Measurements from ENCODE around the gene CLPTM1. TPM values are rescaled to one million over a fixed set of nuclear protein-coding genes. Genes with fewer than 3 reads are reported as not detected.

CLPTM1 gene
- total RNA-seq, 1 experiment from 2014 or later, result 44.9 TPM

DNA sequence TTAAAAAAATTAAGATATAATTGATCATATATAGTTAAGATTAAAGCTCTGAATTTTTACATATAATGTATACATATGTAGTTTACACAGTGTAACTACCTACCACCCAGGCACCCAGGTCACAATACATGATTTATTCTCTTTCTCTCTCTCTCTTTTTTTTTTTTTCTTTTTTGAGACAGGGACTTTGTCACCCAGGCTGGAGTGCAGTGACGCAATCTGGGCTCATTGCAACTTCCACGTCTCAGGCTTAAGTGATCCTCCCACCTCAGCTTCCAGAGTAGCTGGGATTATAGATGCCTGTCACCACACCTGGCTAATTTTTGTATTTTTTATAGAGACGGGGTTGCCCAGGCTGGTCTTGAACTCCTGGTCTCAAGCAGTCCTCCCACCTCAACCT lies 64.9 kb downstream of the CLPTM1 start:
- no peaks in the 10 kb centered on the region for H3K4me1 ChIP-seq (replicated peaks)
- no peaks in the 10 kb centered on the region for H3K9me3 ChIP-seq (replicated peaks)
- no peak for DNase-seq (ENCODE audit: low read depth in 1 of 2, low spot score in 2 of 2)
- H3K4me3 ChIP-seq, result no peak overlapping the region
- no peaks in the 10 kb centered on the region for H3K27me3 ChIP-seq (replicated peaks)
- H3K27ac ChIP-seq, result no peak overlapping the region
- H3K36me3 ChIP-seq, result peaks cover 36% of the 10 kb centered on the region

DNA sequence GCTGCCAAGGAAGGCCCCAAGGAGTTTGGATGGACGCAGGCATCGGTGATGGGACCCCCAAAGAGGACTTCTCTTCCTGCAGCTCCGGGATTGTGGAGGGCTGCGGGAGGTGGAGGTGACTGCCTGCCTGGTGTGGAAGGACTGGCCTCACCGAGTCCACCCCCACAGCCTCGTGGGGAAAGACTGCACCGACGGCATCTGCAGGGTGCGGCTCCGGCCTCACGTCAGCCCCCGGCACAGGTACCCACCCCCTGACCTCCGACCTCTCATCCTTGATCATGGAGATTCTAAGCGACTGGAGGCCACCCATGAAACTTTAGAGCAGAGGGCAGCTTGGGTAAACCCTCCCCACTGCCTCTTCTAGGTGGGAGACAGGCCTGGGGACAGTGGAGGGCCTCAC lies 66.8 kb downstream of the CLPTM1 start:
- Histone ChIP-seq H3K36me3 (peaks cover 33% of the 10 kb centered on the region), H3K27ac (no peak overlapping the region), H3K4me1 (replicated peaks) (no peaks in the 10 kb centered on the region), H3K27me3 (replicated peaks) (no peaks in the 10 kb centered on the region), H3K4me3 (no peak overlapping the region), H3K9me3 (replicated peaks) (no peaks in the 10 kb centered on the region)
- no peak for DNase-seq (ENCODE audit: low read depth in 1 of 2, low spot score in 2 of 2)

DNA sequence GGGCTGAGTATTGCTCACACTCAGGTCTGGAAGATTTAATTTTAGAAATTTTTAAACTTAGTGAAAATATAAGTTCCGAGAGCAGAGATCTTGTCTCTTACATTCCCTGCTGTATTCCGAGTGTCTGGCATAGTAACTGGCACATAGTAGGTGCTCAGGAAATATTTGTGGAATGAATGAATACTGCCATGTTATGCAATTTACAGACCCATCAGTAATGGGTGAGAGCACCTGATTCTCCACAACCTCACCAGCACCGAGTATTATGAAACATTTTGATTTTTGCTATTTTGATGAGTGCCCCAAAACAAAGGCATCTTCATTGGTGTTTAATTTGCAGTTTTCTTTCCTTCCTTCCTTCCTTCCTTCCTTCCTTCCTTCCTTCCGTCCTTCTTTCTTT lies 67.9 kb downstream of the CLPTM1 start:
- no peaks in the 10 kb centered on the region for H3K27me3 ChIP-seq (replicated peaks)
- H3K27ac ChIP-seq, result no peak overlapping the region
- no peak for DNase-seq (ENCODE audit: low read depth in 1 of 2, low spot score in 2 of 2)
- no peaks in the 10 kb centered on the region for H3K4me1 ChIP-seq (replicated peaks)
- no peak overlapping the region for H3K4me3 ChIP-seq
- no peaks in the 10 kb centered on the region for H3K9me3 ChIP-seq (replicated peaks)
- peaks cover 28% of the 10 kb centered on the region for H3K36me3 ChIP-seq

DNA sequence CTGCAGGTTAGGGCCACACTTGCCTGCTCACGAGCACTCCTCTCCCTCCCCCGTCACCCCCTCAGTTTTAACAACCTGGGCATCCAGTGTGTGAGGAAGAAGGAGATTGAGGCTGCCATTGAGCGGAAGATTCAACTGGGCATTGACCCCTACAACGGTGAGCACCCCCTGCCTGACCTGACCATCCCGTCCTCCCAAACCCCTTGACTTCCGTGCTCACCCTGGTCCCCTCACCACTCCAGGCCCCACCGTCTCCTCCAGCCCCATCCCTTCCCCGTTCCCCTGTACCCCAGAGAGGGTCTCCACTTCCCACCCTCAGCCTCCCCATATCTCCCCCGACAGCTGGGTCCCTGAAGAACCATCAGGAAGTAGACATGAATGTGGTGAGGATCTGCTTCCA lies 70.1 kb downstream of the CLPTM1 start:
- Histone ChIP-seq H3K9me3 (replicated peaks) (no peaks in the 10 kb centered on the region), H3K27ac (no peak overlapping the region), H3K27me3 (replicated peaks) (no peaks in the 10 kb centered on the region), H3K4me1 (replicated peaks) (no peaks in the 10 kb centered on the region), H3K4me3 (no peak overlapping the region), H3K36me3 (peaks cover 35% of the 10 kb centered on the region)
- no peak for DNase-seq (ENCODE audit: low read depth in 1 of 2, low spot score in 2 of 2)

DNA sequence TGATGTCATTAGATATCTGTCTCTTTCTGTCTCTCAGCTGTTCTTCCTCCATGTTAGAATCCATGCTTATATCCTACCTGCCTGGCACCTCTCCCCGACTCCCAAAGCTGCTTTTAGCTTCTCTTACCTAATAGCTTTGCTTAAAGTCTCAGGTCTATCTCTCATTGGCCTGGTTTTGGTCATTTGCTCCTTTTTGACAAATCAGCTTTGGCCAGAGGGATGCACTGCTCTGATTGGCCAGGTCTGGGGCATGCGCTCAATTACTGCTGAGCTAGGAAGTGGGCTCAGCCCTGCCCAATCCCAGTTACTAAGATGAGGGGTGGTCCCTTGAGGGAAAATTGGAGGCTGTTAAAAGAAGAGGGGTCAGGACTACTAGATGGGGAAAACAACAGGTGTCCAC lies 72.2 kb downstream of the CLPTM1 start:
- Histone ChIP-seq H3K27me3 (replicated peaks) (no peaks in the 10 kb centered on the region), H3K4me1 (replicated peaks) (no peaks in the 10 kb centered on the region)

DNA sequence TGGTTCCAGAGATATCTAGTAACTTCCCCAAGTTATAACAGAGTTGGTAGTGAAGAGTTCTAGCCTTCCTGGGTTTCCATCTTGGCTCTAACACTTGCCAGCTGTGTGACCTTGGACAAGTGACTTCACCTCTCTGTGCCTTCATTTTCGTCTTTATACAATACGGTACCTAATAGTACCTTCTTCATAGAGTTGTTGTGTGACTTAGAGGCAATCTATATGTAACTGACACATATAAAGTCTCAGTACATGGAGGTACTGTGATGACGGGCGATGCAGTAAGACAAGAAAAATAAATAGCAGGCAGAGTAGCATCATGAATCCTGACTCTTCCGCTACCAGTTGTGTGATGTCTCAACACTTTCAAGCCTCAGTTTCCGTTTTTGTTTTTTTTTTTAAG lies 75.6 kb downstream of the CLPTM1 start:
- no peaks in the 10 kb centered on the region for H3K9me3 ChIP-seq (replicated peaks)
- H3K4me1 ChIP-seq (replicated peaks), result no peaks in the 10 kb centered on the region
- peaks cover 57% of the 10 kb centered on the region for H3K36me3 ChIP-seq
- no peaks in the 10 kb centered on the region for H3K27me3 ChIP-seq (replicated peaks)
- H3K27ac ChIP-seq, result no peak overlapping the region
- DNase-seq (ENCODE audit: low read depth in 1 of 2, low spot score in 2 of 2), result no peak
- no peak overlapping the region for H3K4me3 ChIP-seq

More for the DNA sequence above, 72.2 kb downstream of the CLPTM1 start:
- no peaks in the 10 kb centered on the region for H3K9me3 ChIP-seq (replicated peaks)
- no peak overlapping the region for H3K27ac ChIP-seq
- DNase-seq (ENCODE audit: low read depth in 1 of 2, low spot score in 2 of 2), result no peak
- H3K36me3 ChIP-seq, result peaks cover 38% of the 10 kb centered on the region
- no peak overlapping the region for H3K4me3 ChIP-seq

DNA sequence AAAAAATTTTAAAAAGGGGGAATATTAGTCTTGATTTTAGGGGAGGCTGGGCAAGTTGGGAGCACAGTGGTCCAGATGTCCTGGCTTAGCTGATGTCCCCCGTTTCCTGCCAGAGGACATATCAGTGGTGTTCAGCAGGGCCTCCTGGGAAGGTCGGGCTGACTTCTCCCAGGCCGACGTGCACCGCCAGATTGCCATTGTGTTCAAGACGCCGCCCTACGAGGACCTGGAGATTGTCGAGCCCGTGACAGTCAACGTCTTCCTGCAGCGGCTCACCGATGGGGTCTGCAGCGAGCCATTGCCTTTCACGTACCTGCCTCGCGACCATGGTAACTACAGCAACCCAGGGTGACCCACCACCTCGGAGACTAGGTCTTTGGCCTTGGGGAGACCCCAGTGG lies 77.2 kb downstream of the CLPTM1 start:
- no peak for DNase-seq (ENCODE audit: low read depth in 1 of 2, low spot score in 2 of 2)

DNA sequence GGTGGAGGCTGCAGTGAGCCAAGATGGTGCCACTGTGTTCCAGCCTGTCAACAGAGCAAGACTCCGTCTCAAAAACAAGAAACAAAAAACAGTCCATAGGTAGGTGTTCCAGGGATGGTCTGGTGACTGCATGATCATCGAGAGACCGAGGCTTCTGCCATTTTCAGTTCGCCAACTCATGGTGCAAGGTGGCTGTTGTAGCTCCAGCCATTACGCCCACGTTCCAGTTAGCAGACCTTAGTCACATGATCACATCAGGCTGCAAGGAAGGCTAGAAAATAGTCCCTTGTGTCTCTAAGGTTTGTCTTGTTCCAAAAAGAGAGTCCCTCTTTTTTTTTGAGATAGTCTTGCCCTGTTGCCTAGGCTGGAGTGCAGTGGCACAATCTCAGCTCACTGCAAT lies 80.6 kb downstream of the CLPTM1 start:
- DNase-seq (ENCODE audit: low read depth in 1 of 2, low spot score in 2 of 2), result no peak
- Histone ChIP-seq H3K36me3 (peaks cover 60% of the 10 kb centered on the region), H3K27me3 (replicated peaks) (no peaks in the 10 kb centered on the region), H3K27ac (no peak overlapping the region), H3K4me1 (replicated peaks) (peaks cover 8% of the 10 kb centered on the region), H3K4me3 (no peak overlapping the region), H3K9me3 (replicated peaks) (no peaks in the 10 kb centered on the region)

More for the DNA sequence above, 77.2 kb downstream of the CLPTM1 start:
- H3K4me3 ChIP-seq, result no peak overlapping the region
- no peaks in the 10 kb centered on the region for H3K4me1 ChIP-seq (replicated peaks)
- H3K27me3 ChIP-seq (replicated peaks), result no peaks in the 10 kb centered on the region
- peaks cover 62% of the 10 kb centered on the region for H3K36me3 ChIP-seq
- no peak overlapping the region for H3K27ac ChIP-seq
- no peaks in the 10 kb centered on the region for H3K9me3 ChIP-seq (replicated peaks)

DNA sequence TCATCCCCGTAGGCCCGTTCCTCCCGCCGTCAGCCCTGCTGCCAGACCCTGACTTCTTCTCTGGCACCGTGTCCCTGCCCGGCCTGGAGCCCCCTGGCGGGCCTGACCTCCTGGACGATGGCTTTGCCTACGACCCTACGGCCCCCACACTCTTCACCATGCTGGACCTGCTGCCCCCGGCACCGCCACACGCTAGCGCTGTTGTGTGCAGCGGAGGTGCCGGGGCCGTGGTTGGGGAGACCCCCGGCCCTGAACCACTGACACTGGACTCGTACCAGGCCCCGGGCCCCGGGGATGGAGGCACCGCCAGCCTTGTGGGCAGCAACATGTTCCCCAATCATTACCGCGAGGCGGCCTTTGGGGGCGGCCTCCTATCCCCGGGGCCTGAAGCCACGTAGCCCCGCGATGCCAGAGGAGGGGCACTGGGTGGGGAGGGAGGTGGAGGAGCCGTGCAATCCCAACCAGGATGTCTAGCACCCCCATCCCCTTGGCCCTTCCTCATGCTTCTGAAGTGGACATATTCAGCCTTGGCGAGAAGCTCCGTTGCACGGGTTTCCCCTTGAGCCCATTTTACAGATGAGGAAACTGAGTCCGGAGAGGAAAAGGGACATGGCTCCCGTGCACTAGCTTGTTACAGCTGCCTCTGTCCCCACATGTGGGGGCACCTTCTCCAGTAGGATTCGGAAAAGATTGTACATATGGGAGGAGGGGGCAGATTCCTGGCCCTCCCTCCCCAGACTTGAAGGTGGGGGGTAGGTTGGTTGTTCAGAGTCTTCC lies 82.4 kb downstream of the CLPTM1 start:
- no peak for DNase-seq (ENCODE audit: low read depth in 1 of 2, low spot score in 2 of 2)
- H3K9me3 ChIP-seq (replicated peaks), result no peaks in the 10 kb centered on the region
- peaks cover 8% of the 10 kb centered on the region for H3K4me1 ChIP-seq (replicated peaks)
- H3K36me3 ChIP-seq, result peaks cover 66% of the 10 kb centered on the region
- no peak overlapping the region for H3K4me3 ChIP-seq
- no peak overlapping the region for H3K27ac ChIP-seq
- H3K27me3 ChIP-seq (replicated peaks), result no peaks in the 10 kb centered on the region

DNA sequence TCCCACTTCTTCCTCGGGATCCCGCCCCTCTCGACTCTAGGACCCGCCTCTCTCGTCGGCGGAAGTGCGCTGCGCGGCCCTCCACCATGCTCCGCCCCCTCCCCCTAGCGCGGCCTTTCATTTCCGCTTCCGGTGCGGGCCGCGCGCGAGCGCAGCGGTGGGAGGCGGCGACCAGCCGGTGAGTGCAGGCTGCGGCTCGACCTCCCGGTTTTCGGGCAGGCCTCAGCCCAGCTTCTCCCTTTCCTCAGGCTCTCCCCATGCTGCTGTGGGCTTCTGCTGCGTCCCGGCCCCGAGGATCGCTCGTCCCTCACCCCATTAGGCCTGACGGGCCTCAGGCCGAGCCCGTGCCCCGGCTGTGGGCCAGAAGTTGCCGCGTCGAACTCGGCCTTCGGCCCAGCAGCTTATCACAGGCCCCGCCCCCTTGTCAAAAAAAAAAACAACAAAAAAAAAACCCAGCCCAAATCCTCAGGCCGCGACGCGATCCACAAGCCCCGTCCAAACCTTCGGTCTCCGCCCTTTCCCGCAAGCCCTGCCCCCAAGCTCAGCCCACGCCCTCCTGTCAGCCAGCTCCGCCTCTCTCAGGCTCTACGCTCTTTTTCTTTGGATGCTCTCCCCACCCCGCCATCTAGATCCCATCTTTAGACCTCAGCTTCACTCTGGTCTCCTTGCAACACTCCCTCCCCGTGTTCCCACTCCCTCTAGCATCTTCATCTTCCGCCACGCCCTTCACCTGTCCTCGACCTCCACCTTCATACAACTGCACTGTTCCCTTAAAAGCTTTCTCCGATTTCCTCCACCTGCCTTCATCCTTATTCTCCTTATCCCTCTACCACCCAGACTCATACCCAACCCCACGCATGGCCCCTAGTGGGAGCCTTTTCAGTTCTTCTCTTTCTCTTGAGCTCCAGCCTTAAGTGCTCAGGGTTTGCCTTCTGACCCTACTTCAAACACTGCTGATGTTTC lies 84.0 kb downstream of the CLPTM1 start, which contains the start of gene CLASRP:
CLASRP (plus strand) TSS at position 115 of the 963 bp plus-strand sequence. CDS start 1,168 bp downstream, outside the sequence.
- peak; percentile 91 to 93 for DNase-seq (ENCODE audit: low read depth in 1 of 2, low spot score in 2 of 2)
- no peaks in the 10 kb centered on the region for H3K9me3 ChIP-seq (replicated peaks)
- H3K27me3 ChIP-seq (replicated peaks), result no peaks in the 10 kb centered on the region
- H3K27ac ChIP-seq, result peak within 1 kb of the TSS; percentile 84
- H3K4me3 ChIP-seq, result peak within 1 kb of the TSS; percentile 93
- H3K4me1 ChIP-seq (replicated peaks), result peaks cover 8% of the 10 kb centered on the region
- peaks cover 71% of the 10 kb centered on the region for H3K36me3 ChIP-seq

DNA sequence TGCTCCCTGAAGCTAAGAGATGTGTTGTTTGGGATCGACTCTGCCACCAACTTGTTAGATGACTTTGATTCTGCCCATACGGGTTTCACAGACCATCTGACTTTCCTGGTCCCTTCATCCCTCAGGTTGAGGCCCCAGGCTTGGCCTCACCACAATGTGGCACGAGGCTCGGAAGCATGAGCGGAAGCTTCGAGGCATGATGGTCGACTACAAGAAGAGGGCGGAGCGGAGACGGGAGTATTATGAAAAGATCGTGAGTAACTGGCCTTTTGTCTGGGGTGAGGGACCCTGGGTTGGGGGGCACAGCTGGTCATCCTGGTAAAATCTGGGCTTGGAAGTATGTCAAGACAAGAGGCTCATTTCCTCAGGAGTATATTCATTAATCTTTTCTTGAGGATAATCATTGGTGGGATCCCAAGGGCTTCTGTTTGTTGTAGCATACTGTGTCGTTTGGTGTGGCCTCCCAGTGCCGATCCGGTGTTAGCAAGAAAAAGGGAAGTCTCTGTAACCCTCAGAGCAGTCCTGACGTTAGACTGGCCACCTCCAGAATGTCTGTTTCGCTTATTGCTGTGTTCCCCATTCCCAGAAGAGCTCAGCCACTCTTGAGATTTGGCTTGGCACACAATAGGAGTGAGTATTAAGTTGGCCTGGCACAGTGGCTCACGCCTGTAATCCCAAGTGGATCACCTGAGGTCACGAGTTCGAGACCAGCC lies 85.0 kb downstream of the CLPTM1 start:
- Histone ChIP-seq H3K36me3 (peaks cover 73% of the 10 kb centered on the region), H3K9me3 (replicated peaks) (no peaks in the 10 kb centered on the region), H3K27ac (no peak overlapping the region)

DNA sequence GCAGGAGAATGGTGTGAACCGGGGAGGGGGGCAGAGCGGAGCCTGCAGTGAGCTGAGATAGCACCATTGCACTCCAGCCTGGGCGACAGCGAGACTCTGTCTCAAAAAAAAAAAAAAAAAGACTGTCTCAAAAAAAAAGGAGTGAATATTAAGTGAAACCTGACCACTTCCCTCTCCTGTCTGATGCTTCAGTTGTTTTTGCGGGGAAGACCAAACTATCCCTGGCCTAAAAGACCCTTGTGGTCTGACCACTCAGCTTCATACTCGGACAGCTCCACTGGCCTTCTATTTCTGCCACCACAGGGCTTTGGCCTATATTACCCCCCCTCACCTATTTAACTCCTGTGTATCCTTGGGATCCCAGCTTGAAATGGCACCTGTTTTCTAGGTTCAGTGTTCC lies 85.9 kb downstream of the CLPTM1 start:
- Histone ChIP-seq H3K27me3 (replicated peaks) (no peaks in the 10 kb centered on the region), H3K4me3 (no peak overlapping the region), H3K4me1 (replicated peaks) (peaks cover 8% of the 10 kb centered on the region), H3K36me3 (peaks cover 75% of the 10 kb centered on the region), H3K27ac (no peak overlapping the region), H3K9me3 (replicated peaks) (no peaks in the 10 kb centered on the region)
- DNase-seq (ENCODE audit: low read depth in 1 of 2, low spot score in 2 of 2), result no peak

More for the DNA sequence above, 85.0 kb downstream of the CLPTM1 start:
- DNase-seq (ENCODE audit: low read depth in 1 of 2, low spot score in 2 of 2), result no peak
- Histone ChIP-seq H3K27me3 (replicated peaks) (no peaks in the 10 kb centered on the region), H3K4me3 (peak overlapping the region; percentile 93; the same call in 1 of the 2 replicates), H3K4me1 (replicated peaks) (peaks cover 8% of the 10 kb centered on the region)

All from SJSA1 (cell line).